T1000 (cell line): ENCODE results near the gene PDAP1.
"Not testable (repeated sequence)": the region's sequence is repeated elsewhere in the genome, so short reads cannot be mapped to it uniquely, and the experiment has no call there.

Experiments
- DNase-seq: peaks from one replicate; lab custom pipeline; 2025; ENCODE audit warnings: mixed read lengths; lab: John Stamatoyannopoulos, UW

The PDAP1 gene

GRCh38 chr7:99350641-99351040, 57.8 kb downstream of the PDAP1 start:
- not testable (repeated sequence) for DNase-seq
